Retinal pigment epithelial cell (primary cell): Measurements from ENCODE around the gene GPSM3.
"Not testable (repeated sequence)": the region's sequence is repeated elsewhere in the genome, so short reads cannot be mapped to it uniquely, and the experiment has no call there.

Source experiments
- DNase-seq: peaks from one replicate; pipeline ENCODE4 v3.0.0-alpha.2; 2010; ENCODE audit warnings: low read depth
- H3K4me3 ChIP-seq: 2 replicates; pipeline ENCODE4 v1.5.1; 2011; ENCODE audit warnings: mild to moderate bottlenecking, low read length, control low read depth, moderate library complexity
- TF ChIP-seq, protein P1 (sequence below): conservative IDR thresholded peaks from 2 replicates; pipeline ENCODE4 v1.5.1; 2011; ENCODE audit warnings: low read depth, low read length, control low read depth, inconsistent platforms

Gene GPSM3

DNA sequence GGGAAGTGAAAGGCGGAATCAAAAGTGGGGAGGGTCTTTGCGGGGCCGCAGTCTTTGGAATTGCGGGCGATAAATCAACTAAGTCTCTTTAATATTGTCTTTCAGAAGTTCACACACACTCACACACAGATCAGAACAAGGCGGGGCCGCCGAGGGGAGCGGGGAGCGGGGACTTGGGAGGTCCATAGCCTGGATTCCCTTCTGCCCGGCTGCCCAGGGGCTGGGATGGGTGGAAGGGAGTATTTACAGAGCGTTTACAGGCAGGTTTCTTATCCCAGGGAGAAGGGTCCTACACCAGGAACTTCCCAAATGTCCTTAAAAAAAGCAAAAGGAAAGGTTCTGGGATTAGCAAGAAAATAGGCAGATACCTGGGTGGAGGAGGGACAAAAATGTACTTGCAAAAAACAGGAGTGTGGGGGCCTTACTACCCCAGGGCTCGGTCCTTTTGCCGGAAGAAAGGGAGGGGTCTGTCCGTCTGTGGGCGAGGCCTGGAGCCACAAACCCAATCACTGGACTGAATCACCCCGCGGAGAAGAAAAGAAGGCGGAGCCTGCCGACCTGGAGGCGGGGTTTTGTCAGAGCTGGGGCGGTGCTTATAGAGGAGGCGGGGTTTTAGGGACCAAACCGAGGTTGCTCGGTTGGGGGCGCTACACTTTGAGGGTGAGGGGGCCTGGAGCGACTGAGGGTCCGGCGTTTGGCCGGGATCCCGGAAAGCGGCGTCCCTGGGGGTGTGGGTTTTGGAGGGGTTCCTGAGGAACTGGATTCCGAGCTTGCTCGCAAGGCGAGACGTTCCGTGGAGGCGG, 44.0 kb downstream of the GPSM3 start:
- TF ChIP-seq, protein P1, sequence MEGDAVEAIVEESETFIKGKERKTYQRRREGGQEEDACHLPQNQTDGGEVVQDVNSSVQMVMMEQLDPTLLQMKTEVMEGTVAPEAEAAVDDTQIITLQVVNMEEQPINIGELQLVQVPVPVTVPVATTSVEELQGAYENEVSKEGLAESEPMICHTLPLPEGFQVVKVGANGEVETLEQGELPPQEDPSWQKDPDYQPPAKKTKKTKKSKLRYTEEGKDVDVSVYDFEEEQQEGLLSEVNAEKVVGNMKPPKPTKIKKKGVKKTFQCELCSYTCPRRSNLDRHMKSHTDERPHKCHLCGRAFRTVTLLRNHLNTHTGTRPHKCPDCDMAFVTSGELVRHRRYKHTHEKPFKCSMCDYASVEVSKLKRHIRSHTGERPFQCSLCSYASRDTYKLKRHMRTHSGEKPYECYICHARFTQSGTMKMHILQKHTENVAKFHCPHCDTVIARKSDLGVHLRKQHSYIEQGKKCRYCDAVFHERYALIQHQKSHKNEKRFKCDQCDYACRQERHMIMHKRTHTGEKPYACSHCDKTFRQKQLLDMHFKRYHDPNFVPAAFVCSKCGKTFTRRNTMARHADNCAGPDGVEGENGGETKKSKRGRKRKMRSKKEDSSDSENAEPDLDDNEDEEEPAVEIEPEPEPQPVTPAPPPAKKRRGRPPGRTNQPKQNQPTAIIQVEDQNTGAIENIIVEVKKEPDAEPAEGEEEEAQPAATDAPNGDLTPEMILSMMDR, result peak; percentile 38
- peak overlapping the region; percentile 56 for H3K4me3 ChIP-seq
- no peak for DNase-seq

DNA sequence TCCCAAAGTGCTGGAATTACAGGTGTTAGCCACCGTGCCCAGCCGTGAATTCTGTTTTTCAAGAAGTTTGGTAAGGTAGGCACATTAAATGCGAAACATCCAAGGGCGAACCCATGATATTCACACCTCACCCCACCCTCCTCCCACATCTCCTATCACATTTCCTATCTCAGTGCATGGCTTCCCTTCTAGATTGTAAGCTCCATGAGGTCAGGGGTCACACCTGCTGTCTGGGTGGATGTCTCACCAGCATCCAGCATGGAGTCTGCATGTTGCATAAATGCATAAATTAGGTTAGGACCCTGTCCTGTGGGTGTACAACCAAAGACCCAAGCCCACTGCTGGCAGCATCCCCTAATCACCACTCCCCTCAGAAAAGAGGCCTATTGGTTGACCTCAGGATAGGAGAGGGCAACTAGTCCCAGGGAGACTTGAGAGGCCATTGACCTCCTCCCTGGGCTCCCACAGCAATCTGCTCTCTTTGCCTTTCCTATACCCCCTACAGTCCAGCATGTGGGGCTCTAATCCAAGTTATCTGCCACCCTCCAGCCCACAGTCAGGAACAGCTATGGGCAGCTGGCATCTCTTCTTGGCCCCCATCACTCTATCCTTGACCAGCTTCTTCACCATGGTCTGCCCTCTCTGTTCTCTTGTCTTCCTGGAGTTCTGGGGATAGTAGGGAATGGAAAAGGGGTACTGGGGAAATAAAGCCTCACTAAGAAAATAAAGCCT, 44.9 kb downstream of the GPSM3 start:
- DNase-seq, result no peak
- peak overlapping the region; percentile 56 for H3K4me3 ChIP-seq
- TF ChIP-seq, protein P1, result no peak

DNA sequence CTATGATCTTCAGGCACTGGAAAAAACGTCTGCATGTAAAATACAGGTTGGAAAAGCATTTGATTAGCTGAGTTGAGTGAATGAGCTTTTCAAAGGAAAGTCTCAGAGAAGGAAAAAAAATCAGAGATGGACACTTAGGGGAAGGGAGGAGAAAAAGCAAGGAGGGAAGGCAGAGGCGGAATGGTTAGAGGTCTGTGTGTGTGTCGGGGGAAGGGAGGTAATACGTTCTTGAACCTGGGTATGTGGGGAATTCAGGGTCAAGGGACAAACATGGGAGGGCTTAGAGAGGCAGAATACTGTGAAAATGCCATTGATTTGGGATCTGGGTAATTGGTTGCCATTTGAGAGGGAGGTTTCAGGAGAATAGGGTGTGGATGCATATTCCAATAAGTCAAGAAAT, 45.8 kb downstream of the GPSM3 start:
- no peak for DNase-seq
- TF ChIP-seq, protein P1, result no peak
- H3K4me3 ChIP-seq, result no peak overlapping the region

DNA sequence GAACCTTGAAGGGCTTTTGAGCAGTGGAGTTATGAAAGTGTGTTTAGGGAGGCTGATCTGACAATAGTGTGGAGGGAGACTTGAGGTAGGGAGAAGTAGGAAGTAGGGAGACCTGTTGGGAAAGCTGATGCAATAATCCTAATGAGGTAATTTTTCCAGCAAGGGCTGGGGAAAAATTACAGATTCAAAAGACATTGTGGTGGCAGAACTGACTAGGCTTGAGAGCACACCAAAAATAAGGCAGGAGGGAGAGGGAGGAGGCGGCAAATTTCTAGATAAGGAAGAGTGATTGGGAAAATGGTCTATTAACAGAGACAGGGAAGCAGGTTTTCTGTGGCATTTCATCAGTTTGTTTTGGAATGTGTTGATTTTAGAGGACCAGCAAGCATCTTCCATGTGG, 46.2 kb downstream of the GPSM3 start:
- H3K4me3 ChIP-seq, result no peak overlapping the region
- DNase-seq, result no peak
- TF ChIP-seq, protein P1, result no peak

DNA sequence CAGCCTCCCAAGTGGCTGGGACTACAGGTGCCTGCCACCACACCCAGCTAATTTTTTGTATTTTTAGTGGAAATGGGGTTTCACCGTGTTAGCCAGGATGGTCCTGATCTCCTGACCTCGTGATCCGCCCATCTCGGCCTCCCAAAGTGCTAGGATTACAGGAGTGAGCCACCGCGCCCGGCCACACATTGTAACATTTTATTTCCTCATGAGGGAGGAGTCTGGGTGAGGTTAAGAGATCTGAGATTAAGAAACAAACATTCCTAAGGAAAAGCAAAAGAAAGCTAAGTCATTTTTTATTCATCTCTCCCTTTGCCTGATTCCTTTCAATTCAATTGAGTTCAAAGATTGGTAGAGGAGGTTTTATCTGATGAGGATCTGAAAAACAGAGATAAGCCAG, 48.2 kb downstream of the GPSM3 start:
- H3K4me3 ChIP-seq, DNase-seq: not testable (repeated sequence)
